Neutrophil (primary cell): Measurements from ENCODE around the gene ANKH.
"Not testable (repeated sequence)": the region's sequence is repeated elsewhere in the genome, so short reads cannot be mapped to it uniquely, and the experiment has no call there.

Source experiments
- H3K27ac ChIP-seq: fragments of 200-600 bp; sonication (generic); 2 replicates; pipeline ENCODE4 v1.5.1; 2016; ENCODE audit warnings: mild to moderate bottlenecking, moderate library complexity
- H3K27me3 ChIP-seq: fragments of 200-600 bp; sonication (generic); 2 replicates; pipeline ENCODE4 v1.6.0; 2016; ENCODE audit warnings: mild to moderate bottlenecking
- H3K36me3 ChIP-seq: fragments of 200-600 bp; sonication (generic); 2 replicates; pipeline ENCODE4 v1.5.1; 2017
- H3K4me1 ChIP-seq, 2 experiments: fragments of 200-600 bp in 1 of 2; sonication (generic) in 1 of 2; 1 replicate in 1 of 2; 2 replicates in 1 of 2; pipeline versions ENCODE4 v1.5.1 to v1.6.1; 2013 to 2016; ENCODE audit warnings: low read depth in 1 of 2, low read length in 1 of 2, mild to moderate bottlenecking in 1 of 2, moderate library complexity in 1 of 2; ENCODE audit not compliant: control insufficient read depth in 1 of 2, insufficient read depth in 1 of 2
- H3K4me3 ChIP-seq, 2 experiments: fragments of 200-600 bp in 1 of 2; sonication (generic) in 1 of 2; 1 replicate in 1 of 2; 2 replicates in 1 of 2; pipeline ENCODE4 v1.5.1; 2013 to 2016; ENCODE audit warnings: low read depth in 1 of 2, low read length in 1 of 2, mild to moderate bottlenecking in 1 of 2, moderate library complexity in 1 of 2
- H3K9me3 ChIP-seq: fragments of 200-600 bp; sonication (generic); 2 replicates; pipeline ENCODE4 v1.5.1; 2016
- CTCF ChIP-seq: fragments of 200-600 bp; sonication (generic); IDR thresholded peaks from 2 replicates; pipeline ENCODE4 v1.5.1; 2016; ENCODE audit warnings: antibody characterized with exemption

ANKH gene

GRCh38 chr5:14848385-14848784, 23.2 kb downstream of the ANKH start:
- no peak overlapping the region for H3K4me3 ChIP-seq
- no peaks in the 10 kb centered on the region for H3K27me3 ChIP-seq
- TF ChIP-seq CTCF = no peak
- H3K9me3 ChIP-seq = no peaks in the 10 kb centered on the region
- H3K36me3 ChIP-seq = no peaks in the 10 kb centered on the region
- H3K27ac ChIP-seq = no peak overlapping the region
- no peaks in the 10 kb centered on the region for H3K4me1 ChIP-seq

- TF ChIP-seq CTCF = no peak
Observed at GRCh38 chr5:14847471-14847870, 24.1 kb downstream of the ANKH start.

GRCh38 chr5:14842117-14842516, 29.5 kb downstream of the ANKH start:
- H3K9me3 ChIP-seq = no peaks in the 10 kb centered on the region
- TF ChIP-seq CTCF = no peak
- no peaks in the 10 kb centered on the region for H3K27me3 ChIP-seq
- no peaks in the 10 kb centered on the region for H3K4me1 ChIP-seq
- H3K27ac ChIP-seq = no peak overlapping the region
- H3K36me3 ChIP-seq = no peaks in the 10 kb centered on the region
- no peak overlapping the region for H3K4me3 ChIP-seq

More at GRCh38 chr5:14847471-14847870, 24.1 kb downstream of the ANKH start:
- no peaks in the 10 kb centered on the region for H3K36me3 ChIP-seq
- H3K9me3 ChIP-seq = no peaks in the 10 kb centered on the region
- no peak overlapping the region for H3K27ac ChIP-seq
- no peak overlapping the region for H3K4me3 ChIP-seq
- no peaks in the 10 kb centered on the region for H3K27me3 ChIP-seq
- H3K4me1 ChIP-seq = no peaks in the 10 kb centered on the region

GRCh38 chr5:14840624-14841023, 31.0 kb downstream of the ANKH start:
- H3K4me3 ChIP-seq = no peak overlapping the region
- no peaks in the 10 kb centered on the region for H3K27me3 ChIP-seq

GRCh38 chr5:14838396-14839319, 32.9 kb downstream of the ANKH start:
- no peak overlapping the region for H3K4me3 ChIP-seq
- H3K27ac ChIP-seq = no peak overlapping the region
- no peaks in the 10 kb centered on the region for H3K27me3 ChIP-seq
- H3K4me1 ChIP-seq = no peaks in the 10 kb centered on the region
- no peaks in the 10 kb centered on the region for H3K36me3 ChIP-seq
- no peaks in the 10 kb centered on the region for H3K9me3 ChIP-seq
- TF ChIP-seq CTCF = no peak

More at GRCh38 chr5:14840624-14841023, 31.0 kb downstream of the ANKH start:
- TF ChIP-seq CTCF = no peak
- no peak overlapping the region for H3K27ac ChIP-seq
- no peaks in the 10 kb centered on the region for H3K36me3 ChIP-seq
- no peaks in the 10 kb centered on the region for H3K9me3 ChIP-seq
- no peaks in the 10 kb centered on the region for H3K4me1 ChIP-seq

GRCh38 chr5:14837423-14838122, 34.0 kb downstream of the ANKH start:
- H3K27ac ChIP-seq = not testable (repeated sequence)

More at GRCh38 chr5:14837423-14838122, 34.0 kb downstream of the ANKH start:
- H3K9me3 ChIP-seq, H3K36me3 ChIP-seq, H3K4me1 ChIP-seq, H3K27me3 ChIP-seq, H3K4me3 ChIP-seq: not testable (repeated sequence)
